HEK293 (cell line): ENCODE measurements around the gene WIPI1.

Experiments used
- CTCF ChIA-PET: fragments of 350-600 bp; formaldehyde crosslinking; extraction: SDS; loops from one replicate; lab custom pipeline; 2021; ENCODE audit warnings: antibody characterized with exemption; lab: Yijun Ruan, JAX
- POLR2A ChIA-PET: fragments of 300-600 bp; formaldehyde crosslinking; extraction: SDS; loops from one replicate; lab custom pipeline; 2020; ENCODE audit warnings: antibody characterized with exemption, inconsistent platforms; lab: Yijun Ruan, JAX
- H3K27ac ChIP-seq: fragments of 200-500 bp; sonication (Bioruptor generic); 2 replicates; pipeline ENCODE4 v1.5.1; 2014; ENCODE audit warnings: low read depth, low read length, control low read depth, inconsistent platforms; ENCODE audit errors: extremely low read depth
- H3K36me3 ChIP-seq, 2 experiments: fragments of 200-500 bp in 1 of 2; sonication (Bioruptor generic) in 1 of 2; 1 replicate in 1 of 2; 2 replicates in 1 of 2; pipeline ENCODE4 v1.5.1; 2014 to 2017; ENCODE audit warnings: inconsistent platforms in 2 of 2, low read length in 2 of 2; ENCODE audit not compliant: control insufficient read depth in 2 of 2, insufficient read depth in 1 of 2
- H3K4me1 ChIP-seq: fragments of 200-500 bp; sonication (Bioruptor generic); 2 replicates; pipeline ENCODE4 v1.5.1; 2014; ENCODE audit warnings: mild to moderate bottlenecking, low read length, inconsistent platforms; ENCODE audit not compliant: control insufficient read depth, insufficient read depth
- H3K4me3 ChIP-seq: 2 replicates; pipeline ENCODE4 v1.5.1; 2011; ENCODE audit warnings: low read depth, mild to moderate bottlenecking, control low read depth, low read length, moderate library complexity
- H3K9me3 ChIP-seq: fragments of 200-500 bp; sonication (Bioruptor generic); 2 replicates; pipeline ENCODE4 v1.5.1; 2014; ENCODE audit warnings: low read depth, low read length, inconsistent platforms; ENCODE audit not compliant: control insufficient read depth, insufficient read depth
- GLI4 ChIP-seq: fragments of 450-650 bp; formaldehyde crosslinking; IDR thresholded peaks from 2 replicates; pipeline ENCODE4 v1.5.1; 2016; ENCODE audit warnings: missing biosample characterization, missing genetic modification characterization
- KLF8 ChIP-seq: fragments of 450-650 bp; formaldehyde crosslinking; IDR thresholded peaks from 2 replicates; pipeline ENCODE4 v1.5.1; 2016; ENCODE audit warnings: missing biosample characterization, missing genetic modification characterization
- OSR2 ChIP-seq: fragments of 450-650 bp; formaldehyde crosslinking; IDR thresholded peaks from 2 replicates; pipeline ENCODE4 v1.5.1; 2016; ENCODE audit warnings: missing biosample characterization, missing genetic modification characterization
- PRDM1 ChIP-seq: fragments of 450-650 bp; formaldehyde crosslinking; IDR thresholded peaks from 2 replicates; pipeline ENCODE4; 2016; ENCODE audit warnings: missing biosample characterization, missing genetic modification characterization
- ZBTB8A ChIP-seq: fragments of 450-650 bp; formaldehyde crosslinking; IDR thresholded peaks from 2 replicates; pipeline ENCODE4 v1.5.1; 2016; ENCODE audit warnings: missing biosample characterization, missing genetic modification characterization
- ZEB2 ChIP-seq: fragments of 450-650 bp; formaldehyde crosslinking; IDR thresholded peaks from 2 replicates; pipeline ENCODE4 v1.5.1; 2016; ENCODE audit warnings: missing biosample characterization, missing genetic modification characterization
- ZNF121 ChIP-seq: fragments of 450-650 bp; formaldehyde crosslinking; IDR thresholded peaks from 2 replicates; pipeline ENCODE4 v1.5.1; 2016; ENCODE audit warnings: missing biosample characterization, missing genetic modification characterization
- ZNF133 ChIP-seq: fragments of 450-650 bp; formaldehyde crosslinking; IDR thresholded peaks from 2 replicates; pipeline ENCODE4 v1.5.1; 2016; ENCODE audit warnings: missing biosample characterization, missing genetic modification characterization
- ZNF157 ChIP-seq: fragments of 450-650 bp; formaldehyde crosslinking; IDR thresholded peaks from 2 replicates; pipeline ENCODE4 v1.5.1; 2016; ENCODE audit warnings: missing biosample characterization, missing genetic modification characterization
- ZNF184 ChIP-seq: fragments of 450-650 bp; IDR thresholded peaks from 2 replicates; pipeline ENCODE4 v1.5.1; 2018; ENCODE audit warnings: missing biosample characterization, mild to moderate bottlenecking, missing genetic modification characterization
- ZNF2 ChIP-seq: fragments of 450-650 bp; formaldehyde crosslinking; IDR thresholded peaks from 2 replicates; pipeline ENCODE4 v1.5.1; 2016; ENCODE audit warnings: missing biosample characterization, missing genetic modification characterization
- ZNF274 ChIP-seq, 2 experiments: fragments of 200-500 bp in 1 of 2; fragments of 450-650 bp in 1 of 2; sonication (Bioruptor generic) in 1 of 2; formaldehyde crosslinking in 1 of 2; IDR thresholded peaks; 2 replicates each; pipeline versions ENCODE4 v1.5.1 to v1.6.1; 2014 to 2016; ENCODE audit warnings: borderline replicate concordance in 1 of 2, inconsistent platforms in 1 of 2, low read length in 1 of 2, missing biosample characterization in 1 of 2, missing genetic modification characterization in 1 of 2
- ZNF366 ChIP-seq: fragments of 450-650 bp; formaldehyde crosslinking; conservative IDR thresholded peaks from 2 replicates; pipeline ENCODE4 v1.5.1; 2016; ENCODE audit warnings: missing biosample characterization, missing genetic modification characterization
- ZNF623 ChIP-seq: fragments of 450-650 bp; formaldehyde crosslinking; IDR thresholded peaks from 2 replicates; pipeline ENCODE4 v1.5.1; 2016; ENCODE audit warnings: missing biosample characterization, missing genetic modification characterization
- ZNF660 ChIP-seq: fragments of 450-650 bp; IDR thresholded peaks from 2 replicates; pipeline ENCODE4 v1.5.1; 2018; ENCODE audit warnings: missing biosample characterization, mild to moderate bottlenecking, missing genetic modification characterization
- ZSCAN30 ChIP-seq: fragments of 450-650 bp; IDR thresholded peaks from 2 replicates; pipeline ENCODE4 v1.5.1; 2018; ENCODE audit warnings: missing biosample characterization, mild to moderate bottlenecking, missing genetic modification characterization, moderate library complexity
- TF ChIP-seq, protein P1 (sequence below): fragments of 450-650 bp; formaldehyde crosslinking; conservative IDR thresholded peaks from 2 replicates; pipeline ENCODE4 v1.5.1; 2016; ENCODE audit warnings: low read depth, missing biosample characterization, missing genetic modification characterization
- TF ChIP-seq, protein P2 (sequence below): fragments of 450-650 bp; formaldehyde crosslinking; IDR thresholded peaks from 2 replicates; pipeline ENCODE4 v1.5.1; 2016; ENCODE audit warnings: missing biosample characterization, missing genetic modification characterization
- TF ChIP-seq, protein P3 (sequence below): fragments of 450-650 bp; formaldehyde crosslinking; IDR thresholded peaks from 2 replicates; pipeline ENCODE4 v1.5.1; 2016; ENCODE audit warnings: missing biosample characterization, missing genetic modification characterization
- TF ChIP-seq, protein P4 (sequence below): fragments of 450-650 bp; IDR thresholded peaks from 2 replicates; pipeline ENCODE4 v1.5.1; 2018; ENCODE audit warnings: missing biosample characterization, missing genetic modification characterization

Gene WIPI1

DNA sequence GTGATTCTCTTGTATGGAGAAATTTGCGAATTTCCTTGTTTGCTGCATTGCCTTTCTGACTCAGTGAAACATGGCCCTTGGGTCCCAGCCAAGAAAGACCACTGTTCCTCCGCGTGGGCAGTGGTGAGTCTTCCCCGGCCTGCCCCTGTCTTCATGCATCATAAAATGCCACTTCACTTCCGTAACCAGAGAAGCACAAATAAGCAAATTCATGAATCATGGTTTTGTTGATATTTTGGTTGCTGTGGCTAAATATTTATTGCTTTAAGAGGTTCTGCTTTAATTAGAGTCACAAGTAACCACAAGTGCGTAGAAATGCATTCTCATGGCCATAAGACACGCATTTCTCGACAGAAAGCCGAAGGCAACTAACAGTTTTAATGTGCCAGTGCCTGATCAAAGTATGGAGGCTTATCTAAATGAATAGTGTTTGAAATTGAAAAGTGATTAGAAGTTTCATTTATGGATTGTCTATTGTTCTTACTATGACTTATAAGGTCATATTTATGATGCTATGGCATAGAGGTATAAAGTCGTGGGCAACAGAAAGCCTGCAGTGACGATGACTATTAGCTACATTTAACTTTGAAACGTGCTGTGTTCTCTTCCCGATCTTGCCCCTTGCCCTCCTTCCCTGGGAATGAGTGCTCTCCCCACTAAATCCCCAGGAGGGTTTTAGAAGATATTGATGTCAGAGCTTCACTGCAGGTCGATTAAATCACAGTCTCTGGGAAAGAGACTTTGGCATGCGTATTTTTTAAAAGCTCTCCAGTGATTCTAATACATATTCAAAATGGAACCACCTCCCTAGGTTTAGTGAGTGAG, 76.0 kb downstream of the WIPI1 start (continued):
- TF ChIP-seq, protein P1, sequence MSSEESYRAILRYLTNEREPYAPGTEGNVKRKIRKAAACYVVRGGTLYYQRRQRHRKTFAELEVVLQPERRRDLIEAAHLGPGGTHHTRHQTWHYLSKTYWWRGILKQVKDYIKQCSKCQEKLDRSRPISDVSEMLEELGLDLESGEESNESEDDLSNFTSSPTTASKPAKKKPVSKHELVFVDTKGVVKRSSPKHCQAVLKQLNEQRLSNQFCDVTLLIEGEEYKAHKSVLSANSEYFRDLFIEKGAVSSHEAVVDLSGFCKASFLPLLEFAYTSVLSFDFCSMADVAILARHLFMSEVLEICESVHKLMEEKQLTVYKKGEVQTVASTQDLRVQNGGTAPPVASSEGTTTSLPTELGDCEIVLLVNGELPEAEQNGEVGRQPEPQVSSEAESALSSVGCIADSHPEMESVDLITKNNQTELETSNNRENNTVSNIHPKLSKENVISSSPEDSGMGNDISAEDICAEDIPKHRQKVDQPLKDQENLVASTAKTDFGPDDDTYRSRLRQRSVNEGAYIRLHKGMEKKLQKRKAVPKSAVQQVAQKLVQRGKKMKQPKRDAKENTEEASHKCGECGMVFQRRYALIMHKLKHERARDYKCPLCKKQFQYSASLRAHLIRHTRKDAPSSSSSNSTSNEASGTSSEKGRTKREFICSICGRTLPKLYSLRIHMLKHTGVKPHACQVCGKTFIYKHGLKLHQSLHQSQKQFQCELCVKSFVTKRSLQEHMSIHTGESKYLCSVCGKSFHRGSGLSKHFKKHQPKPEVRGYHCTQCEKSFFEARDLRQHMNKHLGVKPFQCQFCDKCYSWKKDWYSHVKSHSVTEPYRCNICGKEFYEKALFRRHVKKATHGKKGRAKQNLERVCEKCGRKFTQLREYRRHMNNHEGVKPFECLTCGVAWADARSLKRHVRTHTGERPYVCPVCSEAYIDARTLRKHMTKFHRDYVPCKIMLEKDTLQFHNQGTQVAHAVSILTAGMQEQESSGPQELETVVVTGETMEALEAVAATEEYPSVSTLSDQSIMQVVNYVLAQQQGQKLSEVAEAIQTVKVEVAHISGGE, result peak; percentile 35; the same call in 1 of the 2 replicates
- TF ChIP-seq GLI4 (no peak), ZNF623 (no peak; the same call in 1 of the 2 replicates), ZNF184 (tag by site-specific recombination) (peak; percentile 92), ZNF133 (tag by site-specific recombination) (no peak), ZEB2 (tag by site-specific recombination) (peak; percentile 98), ZNF157 (no peak), ZSCAN30 (0 out of 2 replicates have a peak, but pooled peaks have one; percentile 15), ZNF274 (IDR thresholded peaks at IDR 0.05; ENCODE audit: low read length) (no peak), ZNF274 (tag by site-specific recombination; IDR thresholded peaks at IDR 0.05; ENCODE audit: borderline replicate concordance) (no peak), ZNF660 (tag by site-specific recombination) (peak; percentile 52; the same call in 1 of the 2 replicates), OSR2 (peak; percentile 100), KLF8 (tag by site-specific recombination) (peak; percentile 90), PRDM1 (tag by site-specific recombination) (no peak)
- TF ChIP-seq, protein P2, sequence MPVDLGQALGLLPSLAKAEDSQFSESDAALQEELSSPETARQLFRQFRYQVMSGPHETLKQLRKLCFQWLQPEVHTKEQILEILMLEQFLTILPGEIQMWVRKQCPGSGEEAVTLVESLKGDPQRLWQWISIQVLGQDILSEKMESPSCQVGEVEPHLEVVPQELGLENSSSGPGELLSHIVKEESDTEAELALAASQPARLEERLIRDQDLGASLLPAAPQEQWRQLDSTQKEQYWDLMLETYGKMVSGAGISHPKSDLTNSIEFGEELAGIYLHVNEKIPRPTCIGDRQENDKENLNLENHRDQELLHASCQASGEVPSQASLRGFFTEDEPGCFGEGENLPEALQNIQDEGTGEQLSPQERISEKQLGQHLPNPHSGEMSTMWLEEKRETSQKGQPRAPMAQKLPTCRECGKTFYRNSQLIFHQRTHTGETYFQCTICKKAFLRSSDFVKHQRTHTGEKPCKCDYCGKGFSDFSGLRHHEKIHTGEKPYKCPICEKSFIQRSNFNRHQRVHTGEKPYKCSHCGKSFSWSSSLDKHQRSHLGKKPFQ (tag by site-specific recombination), result 0 out of 2 replicates have a peak, but pooled peaks have one; percentile 13
- TF ChIP-seq, protein P3, sequence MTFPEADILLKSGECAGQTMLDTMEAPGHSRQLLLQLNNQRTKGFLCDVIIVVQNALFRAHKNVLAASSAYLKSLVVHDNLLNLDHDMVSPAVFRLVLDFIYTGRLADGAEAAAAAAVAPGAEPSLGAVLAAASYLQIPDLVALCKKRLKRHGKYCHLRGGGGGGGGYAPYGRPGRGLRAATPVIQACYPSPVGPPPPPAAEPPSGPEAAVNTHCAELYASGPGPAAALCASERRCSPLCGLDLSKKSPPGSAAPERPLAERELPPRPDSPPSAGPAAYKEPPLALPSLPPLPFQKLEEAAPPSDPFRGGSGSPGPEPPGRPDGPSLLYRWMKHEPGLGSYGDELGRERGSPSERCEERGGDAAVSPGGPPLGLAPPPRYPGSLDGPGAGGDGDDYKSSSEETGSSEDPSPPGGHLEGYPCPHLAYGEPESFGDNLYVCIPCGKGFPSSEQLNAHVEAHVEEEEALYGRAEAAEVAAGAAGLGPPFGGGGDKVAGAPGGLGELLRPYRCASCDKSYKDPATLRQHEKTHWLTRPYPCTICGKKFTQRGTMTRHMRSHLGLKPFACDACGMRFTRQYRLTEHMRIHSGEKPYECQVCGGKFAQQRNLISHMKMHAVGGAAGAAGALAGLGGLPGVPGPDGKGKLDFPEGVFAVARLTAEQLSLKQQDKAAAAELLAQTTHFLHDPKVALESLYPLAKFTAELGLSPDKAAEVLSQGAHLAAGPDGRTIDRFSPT, result peak; percentile 83

DNA sequence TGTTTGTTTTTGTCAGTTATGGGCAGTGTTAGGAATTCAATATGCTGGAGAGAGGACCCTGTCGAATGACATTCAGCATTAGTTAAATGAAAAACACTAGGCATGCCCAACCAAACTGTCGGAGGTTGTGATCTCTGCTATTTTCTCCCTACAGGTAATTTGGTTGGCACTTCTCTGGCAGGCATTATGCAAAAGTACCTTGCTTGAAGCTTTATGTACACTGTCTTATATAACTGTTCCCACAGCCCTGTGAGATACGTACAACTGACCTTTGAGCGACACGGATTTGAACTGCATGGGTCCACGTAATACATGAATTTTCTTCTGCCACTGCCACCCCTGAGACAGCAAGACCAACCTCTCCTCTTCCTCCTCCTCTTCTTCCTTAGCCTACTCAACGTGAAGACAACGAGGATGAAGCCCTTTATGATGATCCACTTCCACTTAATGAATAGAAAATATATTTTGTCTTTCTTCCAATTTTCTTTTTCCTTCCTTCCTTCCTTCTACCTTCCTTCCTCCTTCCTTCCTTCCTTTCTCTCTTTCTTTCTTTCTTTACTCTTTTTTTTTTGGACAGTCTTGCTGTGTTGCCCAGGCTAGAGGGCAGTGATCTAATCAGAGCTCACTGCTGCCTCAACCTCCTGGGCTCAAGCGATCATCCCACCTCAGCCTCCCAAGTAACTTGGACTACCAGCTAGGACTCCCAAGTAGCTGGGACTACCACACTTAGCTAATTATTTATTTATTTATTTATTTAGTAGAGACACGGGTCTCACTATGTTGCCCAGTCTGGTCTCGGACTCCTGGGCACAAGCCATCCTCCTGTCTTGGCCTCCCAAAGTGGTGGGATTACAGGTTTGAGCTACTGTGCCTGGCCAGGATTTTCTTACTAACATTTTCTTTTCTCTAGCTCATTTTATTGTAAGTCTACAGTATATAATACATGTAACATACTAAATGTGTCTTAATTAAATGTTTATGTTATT, 77.3 kb downstream of the WIPI1 start:
- Histone ChIP-seq H3K9me3 (no peaks in the 10 kb centered on the region), H3K36me3 (no peaks in the 10 kb centered on the region)
- peak; percentile 79 for TF ChIP-seq ZNF121 (tag by site-specific recombination)
- TF ChIP-seq, protein P4, sequence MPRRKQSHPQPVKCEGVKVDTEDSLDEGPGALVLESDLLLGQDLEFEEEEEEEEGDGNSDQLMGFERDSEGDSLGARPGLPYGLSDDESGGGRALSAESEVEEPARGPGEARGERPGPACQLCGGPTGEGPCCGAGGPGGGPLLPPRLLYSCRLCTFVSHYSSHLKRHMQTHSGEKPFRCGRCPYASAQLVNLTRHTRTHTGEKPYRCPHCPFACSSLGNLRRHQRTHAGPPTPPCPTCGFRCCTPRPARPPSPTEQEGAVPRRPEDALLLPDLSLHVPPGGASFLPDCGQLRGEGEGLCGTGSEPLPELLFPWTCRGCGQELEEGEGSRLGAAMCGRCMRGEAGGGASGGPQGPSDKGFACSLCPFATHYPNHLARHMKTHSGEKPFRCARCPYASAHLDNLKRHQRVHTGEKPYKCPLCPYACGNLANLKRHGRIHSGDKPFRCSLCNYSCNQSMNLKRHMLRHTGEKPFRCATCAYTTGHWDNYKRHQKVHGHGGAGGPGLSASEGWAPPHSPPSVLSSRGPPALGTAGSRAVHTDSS (tag by site-specific recombination), result 0 out of 2 replicates have a peak, but pooled peaks have one; percentile 9
- no peak for TF ChIP-seq ZNF184 (tag by site-specific recombination)
- no peak for TF ChIP-seq ZNF2
- TF ChIP-seq ZBTB8A (tag by site-specific recombination), result no peak
- TF ChIP-seq ZNF366 (tag by site-specific recombination), result peak; percentile 94
- TF ChIP-seq, all 188 proteins: peak for 3
- ChIA-PET CTCF (interaction anchor here (0.7 to 1.5 kb wide), 2 partner anchors 19 to 57 kb away, joined by 3 to 7 read pairs; no protein-coding TSS in a partner anchor), POLR2A (no interaction called here)
- H3K27ac ChIP-seq, result no peak overlapping the region
- no peak overlapping the region for H3K4me3 ChIP-seq
- peaks cover 29% of the 10 kb centered on the region for H3K4me1 ChIP-seq
